ENCODE results near the gene UBTF.

- peak; percentile 79 for TF ChIP-seq POLR2A (IDR thresholded peaks at IDR 0.05; ENCODE audit: low read depth, low read length)
- peak; percentile 12 to 34 for TF ChIP-seq CTCF (IDR thresholded peaks at IDR 0.05; ENCODE audit: extremely low read depth in 1 of 2, insufficient read depth in 1 of 2, low read depth in 1 of 2, low read length in 2 of 2)
- no peak for TF ChIP-seq EZH2 (IDR thresholded peaks at IDR 0.05; ENCODE audit: borderline replicate concordance, low read depth, low read length, severe bottlenecking)
- TF ChIP-seq POLR2AphosphoS5 (IDR thresholded peaks at IDR 0.05; ENCODE audit: insufficient read depth, low read depth, low read length), result no peak
- TF ChIP-seq MAX (IDR thresholded peaks at IDR 0.05; ENCODE audit: insufficient read depth, insufficient read length), result no peak
- TF ChIP-seq MYC (IDR thresholded peaks at IDR 0.05; ENCODE audit: low read depth, low read length), result no peak
Measured at GRCh38 chr17:44222112-44222869, 2.8 kb upstream of the UBTF start.
